G401.6 (cell line): Measurements from ENCODE around the gene CACNA1F.

ENCODE experiments used
- FAIRE-seq: peaks from 2 replicates; lab custom pipeline; 2012; peaks lifted over from hg19 to GRCh38; lab: Jason Lieb, UNC

Gene CACNA1F

GRCh38 chrX:49227726-49228125 lies 5.4 kb downstream of the CACNA1F start:
- no peak for FAIRE-seq

- no peak for FAIRE-seq
These were observed 6.2 kb downstream of the CACNA1F start for GRCh38 chrX:49226946-49227345.

GRCh38 chrX:49225858-49226257 lies 7.3 kb downstream of the CACNA1F start:
- no peak for FAIRE-seq

- FAIRE-seq: no peak
These were observed 11.3 kb downstream of the CACNA1F start for GRCh38 chrX:49221868-49222267.

- FAIRE-seq: no peak
These were observed 13.0 kb downstream of the CACNA1F start for GRCh38 chrX:49220100-49220499.

GRCh38 chrX:49214996-49215526 lies 18.1 kb downstream of the CACNA1F start:
- no peak for FAIRE-seq

GRCh38 chrX:49214416-49214815 lies 18.7 kb downstream of the CACNA1F start:
- FAIRE-seq: no peak

- FAIRE-seq: no peak
These were observed 20.3 kb downstream of the CACNA1F start for GRCh38 chrX:49212861-49213260.

- FAIRE-seq: no peak
These were observed 20.9 kb downstream of the CACNA1F start for GRCh38 chrX:49212209-49212608.

- FAIRE-seq: no peak
These were observed 22.1 kb downstream of the CACNA1F start for GRCh38 chrX:49211074-49211473.

- no peak for FAIRE-seq
These were observed 22.7 kb downstream of the CACNA1F start for GRCh38 chrX:49210406-49210805.

GRCh38 chrX:49209434-49210251 lies 23.5 kb downstream of the CACNA1F start:
- no peak for FAIRE-seq

GRCh38 chrX:49208399-49208798 lies 24.7 kb downstream of the CACNA1F start:
- FAIRE-seq: no peak

- no peak for FAIRE-seq
These were observed 26.6 kb downstream of the CACNA1F start for GRCh38 chrX:49206543-49206942.

- FAIRE-seq: no peak
These were observed 27.7 kb downstream of the CACNA1F start for GRCh38 chrX:49205443-49205842.

GRCh38 chrX:49204709-49205108 lies 28.4 kb downstream of the CACNA1F start:
- FAIRE-seq: no peak

GRCh38 chrX:49204017-49204416 lies 29.1 kb downstream of the CACNA1F start:
- FAIRE-seq: no peak

GRCh38 chrX:49203536-49203935 lies 29.6 kb downstream of the CACNA1F start:
- FAIRE-seq: no peak

GRCh38 chrX:49202022-49202421 lies 31.1 kb downstream of the CACNA1F start:
- no peak for FAIRE-seq

- FAIRE-seq: no peak
These were observed 33.0 kb downstream of the CACNA1F start, which contains the start of gene SYP for GRCh38 chrX:49199906-49200771. Gene SYP (minus strand): TSS chrX:49200193. CDS start chrX:49200186, 7 bp downstream.

GRCh38 chrX:49199315-49199595 lies 33.9 kb downstream of the CACNA1F start:
- FAIRE-seq: no peak

- no peak for FAIRE-seq
These were observed 34.4 kb downstream of the CACNA1F start for GRCh38 chrX:49198540-49199314.
